ENCODE measurements around the gene LGALSL. TPM values are rescaled to one million over a fixed set of nuclear protein-coding genes. Genes with fewer than 3 reads are reported as not detected.

Gene LGALSL
- total RNA-seq, 1 donor from 2014 or later, result 2.3 TPM

DNA sequence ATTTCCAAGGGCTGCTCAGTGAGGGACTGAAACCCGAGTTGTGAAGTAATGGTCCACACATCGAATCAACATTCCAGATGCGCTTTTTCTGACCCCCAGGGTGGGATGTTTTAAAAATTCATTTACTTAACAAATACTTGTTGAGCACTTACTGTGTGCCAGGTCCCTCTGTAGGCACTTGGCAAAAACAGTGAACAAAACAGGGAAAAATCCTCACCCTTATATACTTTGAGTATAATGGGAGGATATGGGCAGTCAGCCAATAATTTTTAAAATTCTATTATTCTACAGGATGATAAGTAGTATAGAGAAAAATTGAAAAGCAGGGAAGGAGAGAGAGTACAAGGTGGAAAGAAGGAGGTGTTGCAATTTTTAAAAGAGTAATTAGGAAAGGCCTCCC lies 38.9 kb downstream of the LGALSL start:
- DNase-seq (ENCODE audit: low read depth in 2 of 2), result peak in 1 of 2 donors; percentile 61

DNA sequence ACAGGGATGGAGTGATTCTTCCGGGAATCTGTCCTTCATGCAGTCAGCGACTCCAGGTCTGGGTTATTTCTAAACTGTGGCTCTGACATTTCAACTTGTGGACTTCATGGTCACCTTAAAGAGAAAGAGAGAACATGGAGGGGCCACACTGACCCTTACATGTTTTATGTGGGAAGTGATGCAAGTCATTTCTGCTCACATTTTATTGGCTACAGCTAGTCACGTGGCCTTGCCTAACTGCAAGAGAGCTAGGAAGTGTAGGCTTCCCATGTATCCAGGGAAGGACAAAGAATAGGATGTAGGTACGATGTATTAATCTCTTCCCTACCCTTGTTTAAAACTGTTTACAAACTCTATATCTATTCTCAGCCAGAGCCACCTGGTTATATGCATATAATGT lies 39.8 kb downstream of the LGALSL start:
- no peak for DNase-seq (ENCODE audit: low read depth in 2 of 2)

GRCh38 chr2:64498438-64498837 lies 44.5 kb downstream of the LGALSL start:
- no peak for DNase-seq (ENCODE audit: low read depth in 2 of 2)

DNA sequence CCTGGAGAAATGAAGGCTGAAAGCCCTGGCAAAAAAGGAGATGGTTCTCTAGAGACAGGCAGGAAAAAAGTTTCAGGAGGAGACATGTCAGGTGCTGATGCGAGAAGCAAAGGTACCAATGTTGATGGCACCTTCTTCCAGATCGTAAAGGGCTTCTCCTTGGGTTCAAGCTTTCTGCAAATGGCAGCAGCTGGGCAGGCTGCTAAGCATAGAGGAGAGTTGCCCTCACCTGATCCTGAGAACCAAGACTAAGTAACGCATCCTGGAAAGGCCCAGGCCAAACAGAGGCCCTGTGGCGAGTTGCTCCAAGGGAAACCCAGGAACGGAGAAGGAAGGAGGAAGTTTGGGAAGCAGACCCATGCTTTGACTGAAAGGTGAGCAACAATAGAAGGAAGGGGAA lies 46.6 kb downstream of the LGALSL start:
- DNase-seq (ENCODE audit: low read depth in 2 of 2), result no peak

DNA sequence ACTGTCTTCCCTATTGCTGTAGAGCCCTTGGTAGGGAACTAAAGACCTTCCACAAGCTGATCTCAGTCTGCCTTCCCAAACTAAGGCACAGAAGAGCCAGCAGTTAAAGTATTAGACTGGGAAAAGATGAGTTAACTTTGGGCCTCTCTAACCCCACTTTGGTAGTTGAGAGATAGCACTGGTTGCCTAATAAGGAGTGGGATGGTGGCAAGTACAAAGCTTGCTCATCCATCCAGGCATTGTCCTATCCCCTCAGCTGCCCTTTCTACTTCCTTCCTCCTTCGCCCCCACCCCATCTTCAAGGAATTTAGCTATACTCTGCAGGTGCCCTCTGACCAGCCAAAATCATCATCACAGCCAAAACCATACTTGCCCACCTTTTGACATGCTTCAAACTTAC lies 48.0 kb downstream of the LGALSL start:
- DNase-seq (ENCODE audit: low read depth in 2 of 2), result no peak

- DNase-seq (ENCODE audit: low read depth in 2 of 2), result no peak
These were observed 48.9 kb downstream of the LGALSL start for GRCh38 chr2:64502860-64503259.

- DNase-seq (ENCODE audit: low read depth in 2 of 2), result no peak
These were observed 51.1 kb downstream of the LGALSL start for GRCh38 chr2:64504774-64505720.

DNA sequence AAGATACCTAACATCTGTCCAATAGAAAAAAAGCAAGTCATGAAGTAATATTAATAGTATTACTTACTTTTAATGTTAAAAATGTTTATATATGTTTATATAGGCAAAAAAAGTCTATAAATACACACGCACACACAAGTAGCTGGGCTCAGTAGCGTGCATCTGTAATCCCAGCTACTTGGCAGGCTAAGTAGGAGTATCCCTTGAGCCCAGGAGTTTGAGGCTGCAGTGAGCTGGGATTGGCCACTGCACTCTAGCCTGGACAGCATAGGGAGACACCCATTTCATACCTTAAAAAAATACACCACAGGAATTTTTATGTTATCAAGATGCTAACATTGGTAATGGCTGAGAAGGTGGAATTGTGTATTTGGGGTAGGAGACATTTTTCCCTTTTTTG lies 52.7 kb downstream of the LGALSL start:
- DNase-seq (ENCODE audit: low read depth in 2 of 2), result no peak

Other genes starting within 250 kb of the LGALSL start
- 24.8 and 29.0 TPM in 2 replicates for gene AFTPH, start 70.2 kb downstream of the LGALSL start, total RNA-seq
- gene SERTAD2, start 199.8 kb downstream of the LGALSL start, total RNA-seq, result 3.6 and 6.4 TPM in 2 replicates

Data from dermis microvascular lymphatic vessel endothelial cell (primary cell).